Stimulated activated CD8-positive, alpha-beta memory T cell treated with anti-CD3 and anti-CD28 coated beads, Interleukin-7, amount 100 ng/mL, for 48 hours (primary cell): ENCODE results near the gene GGT5.
"Not testable (repeated sequence)": the region's sequence is repeated elsewhere in the genome, so short reads cannot be mapped to it uniquely, and the experiment has no call there.

Source experiments
- DNase-seq, 2 donors: peaks; one replicate each; pipeline ENCODE4 v3.0.0-alpha.2; 2020; ENCODE audit warnings: low read depth in 1 of 2; ENCODE audit errors: extremely low read depth in 1 of 2

GGT5 gene

DNA sequence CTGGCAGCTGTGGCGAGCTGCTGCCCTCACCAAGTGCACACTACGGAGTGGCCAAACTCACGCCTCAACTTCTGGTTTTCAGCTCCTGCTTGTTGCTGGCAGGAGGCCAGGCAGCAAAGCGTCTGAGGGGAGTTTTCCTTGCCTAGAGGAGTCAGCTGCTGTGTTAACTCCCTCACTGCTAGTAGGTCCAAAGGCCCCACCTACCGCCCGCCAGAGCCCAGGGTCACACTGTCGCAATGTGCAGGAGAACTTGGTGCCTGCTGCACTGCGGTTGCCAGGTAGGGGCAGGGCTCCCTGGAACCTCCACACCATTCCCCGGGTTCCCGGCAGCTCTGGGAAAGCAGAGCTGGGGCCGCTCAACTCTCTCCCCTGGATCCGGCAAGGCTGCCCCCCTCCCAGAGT is at the start of gene GGT5:
TSS of gene GGT5 (minus strand) at position 53 of the 402 bp plus-strand sequence. CDS start 357 bp downstream, outside the sequence.
- DNase-seq, result not testable (repeated sequence)

- not testable (repeated sequence) for DNase-seq
Observed at GRCh38 chr22:24292202-24292830, 47.4 kb upstream of the GGT5 start.

GRCh38 chr22:24291515-24292201 is 46.8 kb upstream of the GGT5 start:
- no peak for DNase-seq

GRCh38 chr22:24290459-24290858 is 45.6 kb upstream of the GGT5 start:
- DNase-seq, result no peak

GRCh38 chr22:24289741-24290163 is 44.9 kb upstream of the GGT5 start:
- no peak for DNase-seq

GRCh38 chr22:24289114-24289513 is 44.2 kb upstream of the GGT5 start:
- no peak for DNase-seq

- not testable (repeated sequence) for DNase-seq
Observed at GRCh38 chr22:24287801-24288200, 42.9 kb upstream of the GGT5 start.

GRCh38 chr22:24287212-24287611 is 42.3 kb upstream of the GGT5 start:
- not testable (repeated sequence) for DNase-seq

- no peak for DNase-seq
Observed at GRCh38 chr22:24285245-24285644, 40.4 kb upstream of the GGT5 start.

- DNase-seq, result no peak
Observed at GRCh38 chr22:24284747-24285203, 39.9 kb upstream of the GGT5 start.

DNA sequence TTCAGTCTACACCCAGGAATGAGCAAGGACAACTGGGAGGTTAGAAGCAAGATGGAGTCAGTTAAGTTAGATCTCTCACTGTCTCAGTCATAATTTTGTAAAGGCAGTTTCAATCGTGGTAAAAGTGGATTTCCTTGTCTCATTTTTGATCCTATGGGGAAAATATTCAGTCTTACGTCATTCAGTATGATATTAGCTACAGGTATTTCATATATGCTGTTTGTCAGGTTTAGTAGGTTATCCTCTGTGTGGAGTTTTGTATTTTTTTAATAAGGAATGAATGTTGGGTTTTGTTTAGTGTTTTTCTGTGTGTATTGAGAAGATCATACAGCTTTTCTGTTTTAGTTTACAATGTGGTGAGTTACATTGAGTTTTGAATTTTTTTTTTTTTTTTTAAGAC is 37.5 kb upstream of the GGT5 start:
- DNase-seq, result no peak

- DNase-seq, result not testable (repeated sequence)
Observed at GRCh38 chr22:24280363-24280762, 35.5 kb upstream of the GGT5 start.

DNA sequence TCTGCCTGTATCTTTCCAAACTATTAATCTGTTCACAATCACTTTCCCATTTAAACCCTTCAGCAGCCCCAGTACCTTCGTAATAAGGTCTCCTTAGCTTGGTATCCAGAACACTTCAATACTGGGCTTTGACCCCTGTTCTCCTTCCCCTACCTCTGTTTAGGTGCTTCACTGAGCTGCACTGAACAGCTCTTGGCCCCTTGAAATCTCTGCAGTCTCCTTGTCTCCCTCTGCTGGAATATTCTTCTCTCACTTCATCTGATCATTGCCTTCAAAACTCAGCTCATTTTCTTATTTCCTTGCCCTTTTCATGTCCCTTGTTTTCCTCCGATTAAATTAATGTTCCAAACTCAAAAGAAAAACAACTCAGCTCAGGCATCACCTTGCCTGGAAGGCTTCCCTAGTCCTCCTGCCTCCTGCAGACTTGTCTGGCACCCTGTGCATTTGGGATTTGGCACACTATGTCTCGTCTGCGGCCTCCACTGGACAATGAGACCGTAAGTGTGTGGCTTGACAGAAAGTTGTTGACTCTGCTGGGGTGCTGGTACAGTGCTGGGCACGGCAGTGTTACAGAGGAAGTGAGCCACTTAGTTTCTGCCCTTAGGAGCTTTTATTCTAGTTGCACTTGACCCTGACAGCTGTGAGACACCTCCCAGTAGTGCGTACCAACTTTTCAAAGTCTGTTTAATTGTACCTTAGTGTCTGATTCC is 30.0 kb upstream of the GGT5 start:
- DNase-seq, result not testable (repeated sequence)

- DNase-seq, result not testable (repeated sequence)
Observed at GRCh38 chr22:24273906-24274305, 29.0 kb upstream of the GGT5 start.

- DNase-seq, result not testable (repeated sequence)
Observed at GRCh38 chr22:24273031-24273430, 28.1 kb upstream of the GGT5 start.

DNA sequence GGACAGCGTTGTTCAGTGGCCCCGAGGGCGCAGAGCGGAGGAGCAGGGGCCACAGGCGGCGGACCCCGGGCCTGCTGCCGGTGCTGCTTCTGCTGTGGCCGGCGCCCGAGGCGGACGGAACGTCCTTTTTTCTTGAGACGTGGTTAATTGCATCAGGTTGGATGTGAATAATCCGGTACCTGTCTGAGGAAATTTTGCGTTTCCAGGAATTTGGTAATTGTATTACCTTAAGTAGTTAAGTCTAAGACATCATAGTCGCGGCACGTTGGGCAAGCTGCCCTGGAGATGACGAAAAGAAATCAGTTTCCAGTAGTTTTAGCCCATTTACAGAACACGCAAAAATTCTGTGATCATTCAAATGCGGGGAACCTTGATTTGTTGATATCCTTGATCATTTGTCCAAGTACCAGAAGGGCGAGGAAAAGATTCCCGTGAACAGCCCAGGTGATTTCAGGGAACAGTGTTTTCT is 26.5 kb upstream of the GGT5 start:
- no peak for DNase-seq

- DNase-seq, result peak; percentile 77 to 92
Observed at GRCh38 chr22:24270556-24271385, 25.9 kb upstream of the GGT5 start, which contains the start of gene SPECC1L. TSS of gene SPECC1L (plus strand) at chr22:24270831. CDS start at chr22:24302232, 31,401 bp downstream.

DNA sequence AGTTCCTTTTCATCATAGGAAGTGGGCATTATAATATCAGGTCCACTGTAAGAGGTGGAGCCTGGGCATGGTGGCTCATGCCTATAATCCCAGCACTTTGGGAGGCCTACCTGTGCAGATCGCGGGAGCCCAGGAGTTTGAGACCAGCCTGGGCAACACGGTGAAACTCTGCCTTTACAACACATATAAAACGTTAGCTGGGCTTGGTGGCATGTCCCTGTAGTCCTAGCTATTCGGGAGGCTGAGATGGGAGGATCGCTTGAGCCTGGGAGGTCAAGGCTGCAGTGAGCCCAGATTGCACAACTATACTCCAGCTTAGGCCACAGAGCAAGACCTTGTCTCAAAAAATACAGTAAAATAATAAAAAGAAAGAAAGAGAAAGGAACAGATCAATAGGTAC is 21.6 kb upstream of the GGT5 start:
- not testable (repeated sequence) for DNase-seq

- DNase-seq, result no peak
Observed at GRCh38 chr22:24265734-24266133, 20.9 kb upstream of the GGT5 start.

DNA sequence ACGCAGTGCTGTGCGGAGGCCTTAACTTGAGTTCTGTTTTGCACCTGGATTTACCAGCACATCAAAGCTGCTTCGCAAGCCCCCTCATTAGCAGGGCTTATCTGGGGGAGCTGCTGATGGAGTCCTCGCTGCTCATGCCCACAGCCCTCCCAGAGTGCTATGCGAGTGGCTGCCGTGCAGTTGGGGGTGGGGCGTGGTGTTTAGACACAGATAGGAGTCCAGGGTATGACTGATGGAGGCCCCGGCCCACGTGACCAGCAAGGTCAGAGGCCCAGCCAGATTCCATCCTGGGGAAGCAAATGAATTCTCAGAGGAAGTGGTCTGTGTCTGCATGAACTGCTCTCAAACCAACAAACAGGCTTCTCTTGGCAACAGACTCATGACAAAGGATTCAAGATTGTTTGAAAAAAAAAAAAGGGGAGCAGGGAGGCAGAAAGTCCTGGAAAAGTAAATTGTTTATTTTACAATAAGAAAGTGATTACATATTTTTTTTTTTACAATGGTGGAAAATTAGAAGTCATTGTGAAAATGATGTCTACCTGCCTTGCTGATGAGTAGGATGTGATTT is 19.5 kb upstream of the GGT5 start:
- not testable (repeated sequence) for DNase-seq
